IPS-NIHi7 (cell line): ENCODE data around the gene AAMP.

Experiments used
- DNase-seq: peaks from one replicate; pipeline ENCODE4 v3.0.0; 2012; ENCODE audit warnings: mixed read lengths; ENCODE audit errors: extremely low spot score

The AAMP gene

DNA sequence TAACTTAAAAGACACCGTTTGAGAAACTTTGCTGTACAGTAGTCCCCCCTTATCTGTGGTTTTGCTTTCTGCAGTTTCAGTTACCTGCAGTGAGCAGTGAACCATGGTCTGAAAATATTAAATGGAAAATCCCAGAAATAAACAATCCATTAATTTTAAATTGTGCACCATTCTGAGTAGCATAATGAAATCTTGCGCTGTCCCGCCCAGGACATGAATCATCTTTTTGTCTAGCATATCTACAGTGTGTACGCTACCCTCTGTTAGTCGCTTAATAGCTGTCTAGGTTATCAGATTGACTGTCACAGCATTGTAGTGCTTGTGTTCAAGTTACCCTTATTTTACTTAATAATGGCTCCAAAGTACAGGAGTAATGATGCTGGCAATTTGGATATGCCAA, 46.9 kb downstream of the AAMP start:
- DNase-seq = no peak

GRCh38 chr2:218221000-218221399, 48.9 kb downstream of the AAMP start:
- DNase-seq = no peak

- DNase-seq = no peak
These were observed 50.0 kb downstream of the AAMP start for GRCh38 chr2:218219934-218220333.

GRCh38 chr2:218218268-218219185, 51.4 kb downstream of the AAMP start:
- no peak for DNase-seq

DNA sequence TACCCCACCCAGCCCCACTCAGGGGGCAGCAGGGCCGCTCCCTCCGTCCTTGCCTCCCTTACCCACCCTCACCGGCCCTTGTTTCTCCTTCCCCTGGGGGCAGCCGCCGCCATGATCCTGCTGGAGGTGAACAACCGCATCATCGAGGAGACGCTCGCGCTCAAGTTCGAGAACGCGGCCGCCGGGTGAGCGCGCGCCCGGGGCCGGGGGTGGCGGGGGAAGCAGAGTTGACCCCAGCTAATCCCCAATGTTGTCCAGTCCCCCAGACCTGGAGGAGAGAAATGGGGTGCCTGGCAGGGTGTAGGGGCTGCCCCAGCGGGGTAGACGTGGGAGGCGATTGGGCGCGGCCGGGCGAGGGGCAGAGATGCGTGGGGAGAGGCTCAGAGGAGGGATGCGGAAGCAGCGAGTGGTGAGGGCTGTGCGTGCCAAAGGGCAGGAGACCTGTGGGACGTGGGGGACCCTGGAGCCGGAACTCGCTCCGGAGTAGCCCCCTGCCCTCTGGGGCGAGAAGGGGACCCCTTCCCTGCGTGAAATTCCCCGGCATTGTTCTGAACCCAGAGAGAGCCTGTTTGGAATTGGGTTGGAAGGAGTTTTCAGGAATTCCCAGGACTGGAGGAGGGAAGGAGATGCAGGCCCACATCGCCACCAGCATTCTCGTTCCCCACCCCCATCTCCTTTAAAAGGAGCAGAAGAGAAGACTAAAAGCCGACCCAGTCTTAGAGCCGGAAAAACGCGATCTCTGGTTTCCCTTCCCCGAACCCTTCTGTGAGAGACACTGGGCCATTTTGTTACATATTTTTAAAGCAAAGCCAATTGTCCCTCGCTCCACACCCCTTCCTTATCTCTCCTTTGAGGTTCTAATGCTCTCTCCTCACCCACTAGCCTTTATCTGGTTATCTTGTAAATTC, 52.3 kb downstream of the AAMP start:
- peak; percentile 55 for DNase-seq

GRCh38 chr2:218216674-218217359, 53.1 kb downstream of the AAMP start, which contains the start of gene ARPC2:
TSS of gene ARPC2 (plus strand) at chr2:218217189. CDS start at chr2:218217471, 282 bp downstream.
- peak; percentile 96 for DNase-seq

DNA sequence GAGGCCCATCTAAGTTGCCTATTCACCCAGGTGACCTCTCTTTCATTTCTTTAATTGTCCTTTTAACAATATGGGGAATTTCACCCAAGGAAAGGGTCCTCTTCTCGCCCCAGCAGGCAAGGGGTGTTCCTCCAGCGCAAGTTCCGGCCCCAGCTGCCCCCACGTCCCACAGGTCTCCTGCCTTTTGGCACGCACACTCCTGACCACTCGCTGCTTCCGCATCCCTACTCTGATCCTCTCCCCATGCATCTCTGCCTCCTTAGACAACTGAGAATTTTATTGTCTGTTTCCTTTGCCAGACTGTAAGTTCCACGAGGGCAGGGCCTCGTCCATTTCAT, 53.6 kb downstream of the AAMP start:
- DNase-seq = no peak
